T-helper 1 cell (primary cell): ENCODE measurements around the gene TM4SF1.

ENCODE experiments used
- DNase-seq, 5 donors: peaks; one replicate each; pipeline ENCODE4 v3.0.0-alpha.2; 2012 to 2020
- total RNA-seq, 4 donors: gene quantifications; one replicate each; lab custom pipeline; 2026; lab: John Stamatoyannopoulos, UW

Gene TM4SF1, protein sequence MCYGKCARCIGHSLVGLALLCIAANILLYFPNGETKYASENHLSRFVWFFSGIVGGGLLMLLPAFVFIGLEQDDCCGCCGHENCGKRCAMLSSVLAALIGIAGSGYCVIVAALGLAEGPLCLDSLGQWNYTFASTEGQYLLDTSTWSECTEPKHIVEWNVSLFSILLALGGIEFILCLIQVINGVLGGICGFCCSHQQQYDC
- total RNA-seq = 0 reads per million in 4 donors

DNA sequence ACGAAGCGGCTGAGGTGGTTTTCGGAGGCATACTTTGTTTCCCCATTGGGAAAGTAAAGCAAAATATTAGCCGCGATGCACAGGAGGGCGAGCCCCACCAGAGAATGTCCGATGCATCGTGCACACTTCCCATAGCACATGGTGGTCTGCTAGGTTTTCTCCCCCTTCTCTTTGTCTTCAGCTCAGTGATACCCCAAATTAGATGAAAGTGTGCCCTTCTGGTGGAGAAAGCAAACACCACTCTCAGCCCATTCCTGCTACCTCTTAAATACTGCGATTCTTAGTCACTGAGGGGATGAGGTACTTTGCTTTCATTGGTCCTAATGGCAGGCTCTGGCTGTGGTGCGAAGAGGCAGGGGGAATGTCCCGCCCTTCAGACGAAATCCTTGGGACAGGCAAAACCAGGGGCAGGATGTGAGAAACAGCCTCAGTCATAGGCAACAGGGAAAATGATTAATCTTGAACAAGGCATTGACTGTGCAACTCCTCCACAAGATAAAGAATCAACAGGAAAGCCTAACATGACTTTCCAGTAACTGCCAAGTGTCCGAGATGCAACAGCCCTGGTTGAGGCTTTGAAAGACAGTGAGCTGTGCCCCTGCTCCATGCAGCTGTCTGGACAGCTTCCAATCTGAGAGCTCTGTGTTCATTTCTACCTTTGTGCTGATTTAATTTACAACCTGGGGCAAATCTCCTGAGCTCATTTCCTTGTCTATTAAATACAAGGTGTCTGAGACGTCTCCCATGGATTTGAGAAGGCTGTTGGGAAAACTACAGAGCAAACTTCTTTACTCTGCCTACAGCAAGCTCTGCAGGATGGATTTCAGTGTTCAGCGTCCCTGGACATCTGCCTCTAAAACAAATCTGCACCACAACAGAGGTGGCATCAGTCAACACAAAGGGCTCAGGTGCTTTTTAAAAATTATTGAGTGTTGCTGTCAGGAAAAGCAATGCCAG, at the start of gene TM4SF1:
Gene TM4SF1, minus strand, starts transcription at position 242 of the 957 bp plus-strand sequence. Its CDS starts 102 bp downstream, at position 140.
- DNase-seq = no peak

DNA sequence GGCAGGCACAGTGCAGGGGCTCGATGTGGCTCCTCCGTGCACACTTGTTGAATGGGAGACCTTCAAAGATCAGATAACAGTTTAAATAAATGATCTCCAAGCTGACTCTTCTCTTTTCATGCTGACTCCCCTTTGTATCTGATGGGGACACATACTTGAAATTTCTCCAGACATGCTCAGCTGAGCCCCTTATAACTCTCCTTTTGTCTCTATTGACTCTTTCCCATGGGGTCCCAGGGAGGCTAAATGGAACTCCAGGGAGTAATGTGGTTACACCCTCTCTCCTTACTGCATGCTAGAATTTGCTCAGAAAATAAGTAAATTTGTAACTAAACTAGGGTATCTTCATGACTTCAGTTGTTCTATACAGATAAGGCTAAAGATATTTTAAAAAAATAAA, 48.9 kb upstream of the TM4SF1 start:
- DNase-seq = no peak

DNA sequence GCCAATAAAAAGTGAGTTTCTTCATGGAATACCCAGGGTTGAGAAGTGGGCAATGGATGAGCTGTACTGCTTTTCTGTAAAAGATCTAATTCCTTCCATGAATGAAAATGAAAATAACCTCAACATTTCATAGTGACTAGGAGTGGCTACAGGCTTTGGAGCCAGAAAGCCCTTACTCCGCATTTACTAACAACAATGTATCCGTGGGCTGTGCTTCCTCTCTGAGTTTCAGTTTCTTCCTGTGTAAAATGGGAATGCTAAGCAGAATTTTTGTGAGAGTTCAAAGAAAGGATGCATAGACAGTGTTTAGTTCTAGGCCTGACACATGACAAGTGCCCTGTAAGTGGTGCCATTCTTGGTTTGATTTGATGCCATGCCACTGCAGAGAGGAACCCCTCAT, 47.5 kb upstream of the TM4SF1 start:
- DNase-seq = no peak

DNA sequence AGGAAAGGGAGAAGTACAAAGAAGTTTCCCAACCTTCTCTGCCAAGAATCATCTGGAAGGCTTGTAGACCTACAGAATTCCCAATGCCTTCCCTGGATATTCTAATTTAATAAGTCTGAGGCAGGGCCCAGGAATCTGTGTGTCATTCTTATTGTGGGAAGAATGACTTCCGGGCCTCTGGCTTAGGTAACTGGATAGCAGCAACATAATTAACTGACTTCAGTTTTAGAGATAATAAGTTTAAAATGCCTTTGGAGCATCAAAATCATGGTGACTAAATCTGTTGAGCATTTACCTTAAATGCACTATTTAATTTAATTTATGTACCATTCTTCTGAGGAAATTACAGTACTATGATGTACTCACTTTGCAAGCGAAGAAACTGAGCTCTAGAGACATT, 44.3 kb upstream of the TM4SF1 start:
- no peak for DNase-seq

DNA sequence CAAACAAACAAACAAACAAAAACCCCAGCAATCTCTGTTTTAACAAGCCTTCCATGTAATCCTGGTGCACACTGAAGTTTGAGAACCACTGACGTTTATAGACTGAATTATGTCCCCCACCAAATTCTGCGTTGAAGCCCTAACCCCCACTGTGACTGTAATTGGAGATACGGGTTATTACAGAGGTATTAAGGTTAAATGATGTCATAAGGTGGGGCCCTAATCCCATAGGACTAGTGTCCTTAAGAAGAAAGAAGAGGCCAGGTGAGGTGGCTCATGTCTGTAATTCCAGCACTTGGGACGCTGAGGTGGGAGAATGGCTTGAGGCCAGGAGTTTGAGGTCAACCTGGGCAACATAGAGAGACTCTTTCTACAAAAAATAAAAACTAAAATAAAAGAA, 42.4 kb upstream of the TM4SF1 start:
- no peak for DNase-seq

DNA sequence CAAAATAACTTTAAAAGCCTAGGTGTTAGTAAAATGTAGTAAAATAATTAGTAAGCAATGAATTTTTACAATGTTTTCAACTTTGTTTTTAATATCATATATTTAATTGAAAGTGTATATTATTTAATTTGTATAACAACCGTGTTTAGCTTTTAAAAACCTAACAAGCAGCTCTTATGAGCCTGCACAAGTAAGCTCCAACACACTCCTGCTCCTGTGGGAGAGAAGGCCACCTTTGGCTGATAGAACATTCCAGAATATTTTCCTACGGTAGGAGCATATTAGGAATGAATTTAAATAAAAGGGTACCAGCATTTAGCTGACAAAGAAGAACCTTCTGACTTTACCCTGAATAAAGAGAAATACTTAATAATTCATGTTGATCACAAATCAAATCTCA, 40.3 kb upstream of the TM4SF1 start:
- DNase-seq = no peak

DNA sequence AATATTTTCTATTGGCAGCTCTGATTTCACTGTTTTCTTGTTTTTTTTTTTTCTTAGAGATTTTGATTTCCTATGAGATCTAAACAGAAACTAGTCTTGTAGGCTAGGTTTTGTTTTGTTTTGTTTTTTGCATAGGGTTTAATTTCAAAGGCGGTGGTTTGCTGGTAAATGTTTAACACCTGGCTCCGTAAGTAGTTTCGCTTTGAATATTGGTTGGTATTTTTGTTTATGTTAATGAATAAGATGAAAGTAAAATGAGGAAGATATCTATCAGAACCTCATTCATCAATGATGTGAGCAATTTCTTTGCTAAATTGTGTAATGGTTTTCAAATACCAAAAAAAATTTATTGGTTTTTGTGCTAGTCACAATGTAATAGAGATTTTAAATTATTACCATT, 39.7 kb upstream of the TM4SF1 start:
- peak in 1 of 5 donors; percentile 57 for DNase-seq

DNA sequence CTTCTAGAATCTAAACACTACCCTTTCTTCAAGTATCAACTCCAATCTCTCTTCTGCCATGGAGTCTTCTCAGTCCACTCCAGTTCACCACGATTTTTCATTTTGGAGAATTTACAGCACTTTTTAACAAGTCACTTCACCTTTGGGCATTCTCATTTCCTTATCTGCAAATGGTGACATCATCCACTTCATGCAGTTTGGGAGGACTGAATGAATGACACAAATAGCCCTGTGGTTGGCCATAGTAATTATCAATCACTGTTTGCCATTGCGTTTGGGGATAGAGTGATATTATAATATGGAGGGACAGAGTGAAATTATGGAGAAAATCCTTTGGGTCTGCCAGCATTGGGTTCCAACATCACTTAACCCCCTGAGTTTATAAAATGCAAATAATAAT, 38.0 kb upstream of the TM4SF1 start:
- DNase-seq = no peak

DNA sequence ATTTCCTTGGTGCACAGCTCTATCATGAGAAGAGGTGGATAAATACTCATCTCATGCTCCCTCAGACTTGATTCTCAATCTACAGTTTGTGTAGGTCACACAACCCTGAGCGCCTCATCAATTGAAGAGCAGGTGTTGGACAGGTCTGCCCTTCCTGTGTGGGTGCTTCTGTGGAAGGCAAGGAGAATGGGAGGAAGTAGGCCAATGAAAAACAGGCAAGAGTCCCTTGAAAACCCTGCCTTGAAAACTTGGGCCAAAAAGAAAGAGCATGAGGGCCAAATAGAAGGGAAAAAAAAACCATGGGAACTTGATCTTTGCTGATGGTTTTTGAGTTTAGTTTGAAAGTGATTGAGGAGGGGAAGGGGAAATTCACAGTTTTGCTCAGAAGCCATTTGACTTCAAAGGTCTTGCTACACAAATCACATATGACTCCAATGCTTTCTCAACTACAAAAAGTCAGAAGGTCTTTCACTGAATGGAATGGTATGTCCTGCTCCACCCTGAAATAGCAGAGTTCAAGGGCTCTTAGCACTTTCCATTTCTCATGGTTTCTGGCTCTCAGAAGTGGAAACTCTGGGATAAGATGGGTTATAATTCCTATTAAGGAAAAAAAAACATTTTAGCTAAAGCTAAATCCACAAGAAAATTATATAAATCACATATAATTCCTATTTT, 37.2 kb upstream of the TM4SF1 start:
- no peak for DNase-seq

DNA sequence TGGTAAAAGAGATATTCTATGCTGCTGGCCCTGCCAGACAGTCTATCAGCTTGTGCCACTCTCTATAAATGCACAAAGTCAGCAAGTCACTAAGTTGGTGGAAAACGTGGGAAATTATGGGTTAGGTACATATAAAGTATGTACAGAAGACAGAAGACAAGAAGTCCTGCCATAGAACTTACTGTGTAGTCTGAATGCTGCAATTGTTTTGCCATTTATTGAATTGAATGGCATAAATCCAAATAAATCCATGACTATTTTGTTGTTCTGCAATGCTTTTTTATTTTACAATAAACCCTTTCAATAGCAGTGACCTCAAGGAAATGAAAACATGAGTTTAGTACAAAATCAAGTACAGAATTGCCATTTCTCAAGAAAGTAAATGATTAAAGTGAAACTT, 34.1 kb upstream of the TM4SF1 start:
- no peak for DNase-seq

DNA sequence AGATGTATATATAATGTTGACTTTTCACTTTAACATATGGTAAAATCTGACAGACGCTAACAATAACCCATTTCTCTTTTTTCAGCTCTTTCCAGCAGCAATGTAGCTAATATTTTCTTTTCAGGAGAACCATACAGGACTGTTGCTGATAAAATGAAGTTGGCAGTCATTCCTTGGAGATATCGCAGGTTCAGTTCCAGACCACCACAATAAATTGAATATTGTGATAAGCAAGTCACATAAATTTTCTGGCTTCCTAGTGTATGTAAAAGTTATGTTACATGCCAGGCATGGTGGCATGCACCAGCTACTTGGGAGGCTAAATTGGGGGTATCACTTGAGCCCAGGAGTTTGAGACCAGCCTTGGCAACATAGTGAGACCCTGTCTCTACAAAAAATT, 31.9 kb upstream of the TM4SF1 start:
- no peak for DNase-seq

DNA sequence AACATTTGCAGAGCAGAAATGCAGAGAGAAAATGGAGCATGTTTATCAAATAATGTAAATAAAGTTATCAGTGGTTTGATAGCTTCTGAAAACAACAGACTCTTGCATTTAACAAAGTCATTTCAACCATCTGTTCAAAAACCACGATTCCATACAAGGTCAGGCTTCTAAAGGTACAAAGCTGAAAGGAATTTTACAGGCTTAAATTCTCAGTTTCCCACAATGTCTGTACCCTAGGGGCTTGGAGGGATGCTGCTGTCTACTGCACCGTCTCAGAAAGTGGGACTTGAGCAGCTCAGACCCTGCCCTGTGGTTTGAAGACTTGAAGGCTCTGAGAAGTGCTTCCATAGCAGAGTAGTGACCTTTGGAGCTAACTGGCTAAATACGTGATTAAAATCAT, 30.4 kb upstream of the TM4SF1 start:
- no peak for DNase-seq

DNA sequence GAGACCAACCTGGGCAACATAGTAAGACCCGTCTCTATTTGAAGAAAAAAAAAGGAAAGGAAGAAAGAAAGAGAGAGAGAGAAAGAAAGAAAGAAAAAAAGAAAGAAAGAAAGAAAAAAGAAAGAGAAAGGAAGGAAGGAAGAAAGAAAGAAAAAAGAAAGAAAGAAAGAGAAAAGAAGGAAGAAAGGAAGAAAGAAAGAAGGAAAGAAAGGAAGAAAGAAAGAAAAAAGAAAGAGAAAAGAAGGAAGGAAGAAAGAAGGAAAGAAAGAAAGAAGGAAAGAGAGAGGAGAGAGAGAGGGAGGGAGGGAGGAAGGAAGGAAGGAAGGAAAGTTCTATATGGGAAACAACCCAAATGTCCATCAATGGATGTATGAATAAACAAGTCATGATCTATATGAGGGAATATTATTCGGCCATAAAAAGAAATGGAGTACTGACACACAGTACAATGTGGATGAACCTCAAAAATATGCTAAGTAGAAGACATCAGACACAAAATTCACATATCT, 28.8 kb upstream of the TM4SF1 start:
- DNase-seq = no peak

DNA sequence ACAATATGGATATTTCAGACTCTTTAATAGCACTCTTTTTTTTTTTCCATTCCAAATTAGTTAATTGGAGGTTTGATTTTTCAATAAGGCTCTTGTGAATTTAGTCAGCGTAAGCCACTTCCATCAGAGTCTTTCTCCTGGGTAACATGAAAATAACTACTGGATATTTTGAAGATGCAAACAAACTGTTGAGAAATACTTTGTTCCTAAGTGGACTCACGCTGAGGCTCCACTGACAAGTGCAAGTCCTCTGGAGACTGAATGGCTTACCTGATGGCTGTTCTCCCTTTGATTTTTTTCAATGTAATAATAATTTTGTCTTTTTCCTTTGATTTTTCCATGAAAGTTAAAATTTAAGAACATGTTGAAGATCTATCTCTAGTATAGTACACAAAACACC, 26.0 kb upstream of the TM4SF1 start:
- DNase-seq = no peak

DNA sequence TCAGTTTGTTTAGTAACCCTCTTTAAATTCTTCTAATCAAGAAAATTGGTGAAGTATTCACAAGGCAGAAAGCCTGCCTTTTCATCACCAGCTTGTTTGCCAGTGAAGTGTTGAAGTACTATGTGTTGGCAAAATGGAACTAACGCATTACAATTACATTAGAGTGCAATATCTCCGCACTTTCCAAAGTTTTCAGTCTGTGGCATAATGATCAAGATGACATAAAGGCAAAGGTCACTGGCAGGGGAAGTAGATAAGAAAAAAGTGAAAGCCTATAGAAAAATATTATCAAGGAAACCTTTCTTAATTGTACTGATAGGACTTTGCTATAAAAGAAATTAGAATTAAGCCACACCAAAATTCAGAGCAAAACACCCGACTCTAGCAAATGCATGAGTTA, 25.0 kb upstream of the TM4SF1 start:
- DNase-seq = no peak

DNA sequence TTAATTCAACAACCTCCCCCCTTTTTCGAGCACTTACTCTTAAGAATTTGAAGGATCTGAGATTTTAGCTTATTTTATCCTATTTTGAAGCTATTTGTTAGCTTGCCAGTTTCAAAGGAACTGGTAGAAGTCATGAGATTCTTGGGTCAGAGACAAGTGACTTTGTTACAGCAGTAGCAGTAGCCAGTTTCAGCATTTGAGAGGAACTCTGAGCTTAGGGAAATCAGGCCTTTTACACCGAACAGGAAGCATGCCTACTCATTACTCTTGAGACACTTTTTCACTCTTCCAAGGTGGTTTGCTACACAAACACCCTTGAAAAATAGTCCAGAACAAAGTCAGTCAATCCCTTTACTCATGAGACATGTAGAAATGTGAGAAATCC, 24.5 kb upstream of the TM4SF1 start:
- no peak for DNase-seq

DNA sequence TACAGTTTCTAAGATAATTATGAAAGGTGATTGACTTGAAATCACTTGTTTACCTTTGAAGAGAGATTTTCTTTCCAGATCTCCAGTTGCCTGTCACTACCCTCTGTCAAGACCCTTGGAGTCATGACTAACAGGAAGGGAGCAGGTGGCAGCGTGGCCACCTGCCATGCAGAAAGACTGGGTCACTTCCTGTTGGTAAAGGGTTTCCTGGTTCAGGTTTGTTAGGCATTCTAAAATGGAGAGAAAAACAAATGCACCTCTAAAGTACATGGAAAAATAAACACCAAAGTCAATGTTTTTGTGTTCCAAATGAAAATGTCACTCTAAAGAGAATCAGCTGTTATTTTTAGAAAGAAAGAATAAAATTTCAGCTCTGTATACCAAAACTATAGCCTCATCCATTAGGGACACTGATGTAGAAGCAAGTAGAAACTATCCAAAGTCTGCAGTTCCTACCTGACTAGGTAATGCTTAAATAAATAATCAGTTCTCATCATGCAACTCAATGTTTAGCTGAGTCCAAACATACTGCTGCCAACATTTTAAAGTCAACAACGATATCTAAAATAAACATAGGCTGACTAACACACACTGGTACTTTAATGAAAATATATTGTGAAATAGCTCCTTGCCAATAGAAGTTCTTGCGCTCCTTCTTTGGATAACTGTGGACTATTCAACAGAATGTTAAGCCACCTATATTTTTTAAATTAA, 23.9 kb upstream of the TM4SF1 start:
- no peak for DNase-seq

DNA sequence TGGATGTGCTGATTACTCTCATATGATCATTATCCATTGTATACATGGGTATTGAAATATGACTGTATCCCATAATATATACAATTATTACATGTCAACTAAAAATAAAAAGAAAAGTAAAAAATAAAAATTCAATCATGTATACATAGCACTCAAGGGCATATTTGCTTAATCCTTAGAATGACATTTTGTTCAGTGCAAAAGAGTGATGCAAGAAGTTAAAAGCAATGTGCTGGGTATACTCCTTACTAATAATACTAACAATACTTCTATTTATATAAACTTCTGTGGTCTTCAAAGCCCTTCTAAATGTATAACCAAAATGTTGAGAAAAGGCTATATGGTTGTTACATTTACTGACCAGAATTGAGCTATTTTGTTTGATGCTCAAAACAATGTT, 23.2 kb upstream of the TM4SF1 start:
- DNase-seq = no peak

DNA sequence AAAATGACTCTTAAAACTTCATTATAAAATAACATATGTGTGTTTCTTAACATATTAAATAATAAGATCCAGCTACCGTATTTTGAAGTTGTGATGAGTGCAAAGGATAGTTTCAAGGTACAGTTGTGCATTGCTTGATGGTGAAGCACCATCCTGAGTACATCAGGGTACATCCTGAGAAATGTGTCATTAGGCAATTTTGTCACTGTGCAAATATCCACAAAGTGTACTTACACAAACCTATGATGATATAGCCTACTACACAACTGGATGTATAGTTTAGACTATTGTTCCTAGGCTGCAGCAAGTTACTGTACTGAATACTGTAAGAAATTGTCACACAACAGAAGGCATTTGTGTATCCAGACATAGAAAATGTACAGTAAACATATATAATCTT, 20.8 kb upstream of the TM4SF1 start:
- DNase-seq = no peak

DNA sequence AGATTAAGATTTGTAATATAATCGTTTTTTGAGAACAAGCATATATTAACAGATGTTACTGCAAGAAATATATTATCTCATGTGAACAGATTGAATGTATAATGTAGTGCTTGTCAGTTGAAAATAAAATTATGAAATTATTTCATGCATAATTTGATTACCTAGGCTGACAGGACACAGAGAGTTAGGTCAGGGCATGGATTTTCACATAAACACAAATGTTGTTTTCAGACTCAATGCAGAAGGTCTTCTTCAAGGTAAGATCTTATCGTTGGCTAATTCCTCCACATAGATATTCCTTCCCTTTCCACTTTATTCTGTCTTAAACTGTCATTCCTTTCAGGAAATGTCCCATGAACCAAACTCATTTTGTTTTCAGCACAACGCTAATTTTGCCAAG, 20.1 kb upstream of the TM4SF1 start:
- no peak for DNase-seq

DNA sequence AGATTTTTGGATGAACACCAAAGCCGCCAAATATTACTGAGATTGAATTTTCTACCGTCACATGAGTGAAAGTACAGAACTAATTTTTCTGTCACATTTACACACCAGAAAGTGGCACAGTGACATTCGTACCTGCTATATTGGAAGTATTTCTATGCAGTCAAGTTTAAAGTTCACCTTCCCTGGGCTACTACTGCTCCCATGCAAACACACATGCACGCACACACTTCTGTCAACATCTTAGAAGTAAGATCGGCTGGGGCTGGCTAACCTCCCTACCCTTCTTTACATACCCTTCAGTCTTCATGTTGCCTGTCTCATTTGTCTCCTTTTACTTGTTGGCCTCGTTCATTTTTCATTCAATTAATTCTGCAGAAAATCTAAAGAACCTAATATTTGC, 19.0 kb upstream of the TM4SF1 start:
- DNase-seq = no peak

DNA sequence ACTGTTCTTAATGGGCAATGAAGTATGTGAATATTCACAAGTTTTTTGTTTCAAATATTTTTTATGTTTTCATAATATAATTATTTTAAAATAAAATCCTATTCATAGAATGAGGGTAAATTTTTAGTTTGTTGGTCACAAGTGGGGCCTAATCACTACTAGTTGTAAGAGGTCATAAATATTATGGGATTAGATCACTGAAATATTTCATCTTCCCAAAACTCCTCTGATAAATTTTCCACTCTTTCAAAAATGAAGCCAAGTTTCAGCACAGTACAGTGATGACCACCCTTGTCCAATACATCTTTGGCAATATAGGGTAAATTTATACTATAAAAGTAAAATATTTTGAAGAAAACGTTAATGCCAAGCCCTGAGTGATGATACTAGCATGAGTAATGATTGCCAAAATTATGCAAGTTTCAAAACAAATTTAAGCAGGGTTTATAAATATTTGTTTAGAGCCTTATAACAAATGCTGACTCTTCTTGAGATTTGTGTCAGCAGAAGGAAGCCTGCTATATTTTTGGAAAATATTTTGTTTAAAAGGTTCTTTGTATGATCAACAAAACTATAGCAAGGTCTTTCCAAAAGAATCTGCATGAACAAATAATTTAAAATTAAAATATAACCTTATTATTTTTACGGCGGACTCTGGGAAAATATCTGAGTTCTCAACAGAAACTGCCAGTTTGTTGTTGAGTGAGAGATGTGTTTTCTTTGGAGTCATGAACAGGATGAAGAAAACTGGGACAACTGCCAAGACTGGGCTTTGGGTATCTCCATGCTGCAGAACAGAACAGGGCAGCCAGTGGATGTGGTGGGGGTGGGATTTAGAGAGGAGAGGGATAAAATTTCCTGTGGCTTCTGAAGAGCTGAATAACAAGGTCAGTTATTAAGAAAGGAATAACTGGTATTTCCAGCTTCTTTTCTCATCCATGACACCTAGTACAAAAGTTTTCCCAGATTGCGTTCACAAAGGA, 17.9 kb upstream of the TM4SF1 start:
- no peak for DNase-seq
